Measurements from ENCODE around the gene SENP8.

SENP8 gene

DNA sequence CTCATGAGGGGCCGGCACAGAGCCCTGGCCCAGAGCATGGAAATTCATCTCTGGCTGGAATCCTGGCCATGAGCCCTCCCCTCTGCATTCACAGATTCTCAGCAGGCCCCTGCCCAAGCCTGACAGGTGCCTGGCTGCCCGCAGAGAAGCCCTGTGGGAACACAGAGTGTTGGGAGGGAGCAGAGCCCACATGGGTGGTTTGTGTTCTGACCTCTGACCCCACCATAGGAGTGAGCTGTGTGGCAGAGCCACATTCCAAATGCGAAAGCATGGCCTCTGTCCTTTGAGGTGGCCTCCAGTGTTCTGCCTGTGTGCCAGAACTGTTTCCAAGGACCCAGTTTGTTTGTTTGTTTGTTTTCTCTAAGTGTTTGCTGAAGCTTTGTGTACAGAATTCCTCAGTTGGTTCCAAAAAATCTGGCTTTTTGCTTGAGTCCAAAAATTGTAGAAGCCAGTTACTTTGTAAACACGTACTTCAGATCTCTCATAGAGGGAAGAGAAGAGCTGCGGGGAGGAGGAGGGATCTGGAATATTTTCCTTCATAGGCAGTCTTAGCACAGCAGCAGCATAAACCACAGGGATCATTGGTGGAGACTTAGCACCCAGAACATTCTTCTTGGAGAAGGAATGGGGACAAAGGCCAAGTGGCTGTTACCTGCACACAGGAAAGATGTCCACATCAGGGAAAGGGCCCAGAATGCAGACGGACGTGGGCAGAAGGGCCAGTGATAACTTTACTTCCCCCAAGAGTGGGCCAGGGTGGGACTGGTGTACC lies 43.3 kb downstream of the SENP8 start:
- Histone ChIP-seq H2BK15ac (ENCODE audit: low read depth, poor library complexity, severe bottlenecking) (no peak overlapping the region), H2AFZ (ENCODE audit: low read depth, low read length) (no peak overlapping the region), H3K23ac (ENCODE audit: low read length in 2 of 2) (no peak overlapping the region), H4K8ac (ENCODE audit: low read length) (no peak overlapping the region), H2BK5ac (ENCODE audit: low read depth, low read length, poor library complexity, severe bottlenecking) (no peak overlapping the region), H2BK120ac (ENCODE audit: low read depth, low read length) (no peak overlapping the region), H3K18ac (ENCODE audit: low read depth in 1 of 2, low read length in 2 of 2) (no peak overlapping the region), H3K9me3 (ENCODE audit: control insufficient read depth, low read length) (no peaks in the 10 kb centered on the region), H4K91ac (ENCODE audit: low read length) (no peak overlapping the region), H3K4me1 (ENCODE audit: control insufficient read depth, insufficient read depth, low read depth, low read length) (no peaks in the 10 kb centered on the region), H3K79me1 (replicated peaks; ENCODE audit: low read length, poor library complexity, severe bottlenecking) (no peaks in the 10 kb centered on the region), H3K4ac (ENCODE audit: low read depth in 1 of 2, low read length in 2 of 2) (no peak overlapping the region), H3K14ac (ENCODE audit: low read length in 2 of 2) (no peak overlapping the region), H3K4me3 (ENCODE audit: insufficient read depth in 1 of 2, low read depth in 1 of 2, low read length in 2 of 2) (no peak overlapping the region), H3K27ac (ENCODE audit: low read length, poor library complexity, severe bottlenecking) (no peak overlapping the region), H3K36me3 (ENCODE audit: control insufficient read depth in 1 of 2, insufficient read depth in 2 of 2, low read depth in 1 of 2, low read length in 2 of 2) (no peaks in the 10 kb centered on the region), H2BK12ac (ENCODE audit: low read length in 2 of 2) (no peak overlapping the region), H2AK5ac (ENCODE audit: low read length, severe bottlenecking) (no peak overlapping the region), H3K4me2 (ENCODE audit: low read length, poor library complexity, severe bottlenecking) (no peak overlapping the region), H3K9ac (ENCODE audit: low read length) (no peak overlapping the region), H3K27me3 (ENCODE audit: control insufficient read depth in 1 of 2, insufficient read depth in 1 of 2, low read length in 2 of 2) (peaks cover 0 to 27% of the 10 kb centered on the region in 2 experiments)
- 85% methylated on average over 7 of the region's 7 CpGs for whole genome bisulfite sequencing
- DNase-seq, result no peak

DNA sequence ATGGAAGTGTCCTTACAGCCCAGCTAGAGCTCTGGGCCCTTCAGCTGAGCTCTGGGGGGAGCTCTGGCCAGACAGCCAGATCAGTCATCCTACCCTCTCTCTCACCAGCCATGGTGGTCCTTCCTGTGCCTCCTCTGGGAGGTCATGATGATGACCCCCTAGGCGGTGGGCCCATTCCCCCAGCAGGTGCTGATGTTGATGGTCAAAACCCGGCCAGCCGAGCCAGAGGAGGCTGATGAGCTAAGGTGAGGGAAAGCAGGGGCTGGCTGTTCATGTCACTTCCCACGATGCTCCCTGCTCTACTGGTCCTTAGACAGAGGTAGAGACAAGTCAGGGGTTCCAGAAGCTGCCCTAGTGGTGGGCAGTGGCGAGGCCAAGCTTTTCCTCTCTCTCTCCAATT lies 44.4 kb downstream of the SENP8 start:
- Histone ChIP-seq H3K4me1 (ENCODE audit: control insufficient read depth, insufficient read depth, low read depth, low read length) (no peaks in the 10 kb centered on the region), H3K36me3 (ENCODE audit: control insufficient read depth in 1 of 2, insufficient read depth in 2 of 2, low read depth in 1 of 2, low read length in 2 of 2) (no peaks in the 10 kb centered on the region), H2AK5ac (ENCODE audit: low read length, severe bottlenecking) (no peak overlapping the region), H2BK120ac (ENCODE audit: low read depth, low read length) (no peak overlapping the region), H3K18ac (ENCODE audit: low read depth in 1 of 2, low read length in 2 of 2) (no peak overlapping the region), H3K27me3 (ENCODE audit: control insufficient read depth in 1 of 2, insufficient read depth in 1 of 2, low read length in 2 of 2) (peaks cover 0 to 37% of the 10 kb centered on the region in 2 experiments), H2AFZ (ENCODE audit: low read depth, low read length) (no peak overlapping the region), H3K27ac (ENCODE audit: low read length, poor library complexity, severe bottlenecking) (no peak overlapping the region), H3K9me3 (ENCODE audit: control insufficient read depth, low read length) (no peaks in the 10 kb centered on the region), H4K91ac (ENCODE audit: low read length) (no peak overlapping the region), H3K4me3 (ENCODE audit: insufficient read depth in 1 of 2, low read depth in 1 of 2, low read length in 2 of 2) (no peak overlapping the region), H4K8ac (ENCODE audit: low read length) (no peak overlapping the region), H3K79me1 (replicated peaks; ENCODE audit: low read length, poor library complexity, severe bottlenecking) (no peaks in the 10 kb centered on the region), H3K14ac (ENCODE audit: low read length in 2 of 2) (no peak overlapping the region), H2BK15ac (ENCODE audit: low read depth, poor library complexity, severe bottlenecking) (no peak overlapping the region), H2BK5ac (ENCODE audit: low read depth, low read length, poor library complexity, severe bottlenecking) (no peak overlapping the region), H3K9ac (ENCODE audit: low read length) (no peak overlapping the region), H3K4me2 (ENCODE audit: low read length, poor library complexity, severe bottlenecking) (no peak overlapping the region), H2BK12ac (ENCODE audit: low read length in 2 of 2) (no peak overlapping the region), H3K23ac (ENCODE audit: low read length in 2 of 2) (no peak overlapping the region), H3K4ac (ENCODE audit: low read depth in 1 of 2, low read length in 2 of 2) (no peak overlapping the region)
- DNase-seq, result no peak
- 82% methylated on average over 4 of the region's 5 CpGs for WGBS

- Histone ChIP-seq H3K18ac (ENCODE audit: low read depth in 1 of 2, low read length in 2 of 2) (no peak overlapping the region), H2BK15ac (ENCODE audit: low read depth, poor library complexity, severe bottlenecking) (no peak overlapping the region), H2BK5ac (ENCODE audit: low read depth, low read length, poor library complexity, severe bottlenecking) (no peak overlapping the region), H3K9ac (ENCODE audit: low read length) (no peak overlapping the region), H3K14ac (ENCODE audit: low read length in 2 of 2) (no peak overlapping the region), H2AK5ac (ENCODE audit: low read length, severe bottlenecking) (no peak overlapping the region), H3K4me2 (ENCODE audit: low read length, poor library complexity, severe bottlenecking) (no peak overlapping the region), H3K4ac (ENCODE audit: low read depth in 1 of 2, low read length in 2 of 2) (no peak overlapping the region), H2BK12ac (ENCODE audit: low read length in 2 of 2) (no peak overlapping the region), H2BK120ac (ENCODE audit: low read depth, low read length) (no peak overlapping the region), H3K27me3 (ENCODE audit: control insufficient read depth in 1 of 2, insufficient read depth in 1 of 2, low read length in 2 of 2) (peaks cover 0 to 48% of the 10 kb centered on the region in 2 experiments), H4K91ac (ENCODE audit: low read length) (no peak overlapping the region), H3K4me1 (ENCODE audit: control insufficient read depth, insufficient read depth, low read depth, low read length) (peaks cover 9% of the 10 kb centered on the region), H3K36me3 (ENCODE audit: control insufficient read depth in 1 of 2, insufficient read depth in 2 of 2, low read depth in 1 of 2, low read length in 2 of 2) (no peaks in the 10 kb centered on the region), H3K9me3 (ENCODE audit: control insufficient read depth, low read length) (no peaks in the 10 kb centered on the region), H3K27ac (ENCODE audit: low read length, poor library complexity, severe bottlenecking) (no peak overlapping the region), H3K23ac (ENCODE audit: low read length in 2 of 2) (no peak overlapping the region), H3K4me3 (ENCODE audit: insufficient read depth in 1 of 2, low read depth in 1 of 2, low read length in 2 of 2) (no peak overlapping the region), H4K8ac (ENCODE audit: low read length) (no peak overlapping the region), H3K79me1 (replicated peaks; ENCODE audit: low read length, poor library complexity, severe bottlenecking) (no peaks in the 10 kb centered on the region), H2AFZ (ENCODE audit: low read depth, low read length) (no peak overlapping the region)
- DNase-seq, result no peak
- 84% methylated on average over 4 of the region's 4 CpGs for WGBS
Measured at GRCh38 chr15:72163719-72164118, 45.5 kb downstream of the SENP8 start.

GRCh38 chr15:72166716-72167417 lies 48.7 kb downstream of the SENP8 start:
- H3K18ac ChIP-seq (ENCODE audit: low read depth in 1 of 2, low read length in 2 of 2), result no peak overlapping the region
- H3K79me1 ChIP-seq (replicated peaks; ENCODE audit: low read length, poor library complexity, severe bottlenecking), result no peaks in the 10 kb centered on the region
- no peak overlapping the region for H2BK12ac ChIP-seq (ENCODE audit: low read length in 2 of 2)
- H2BK120ac ChIP-seq (ENCODE audit: low read depth, low read length), result no peak overlapping the region
- H3K4ac ChIP-seq (ENCODE audit: low read depth in 1 of 2, low read length in 2 of 2), result no peak overlapping the region
- H3K23ac ChIP-seq (ENCODE audit: low read length in 2 of 2), result no peak overlapping the region
- peaks cover 0 to 61% of the 10 kb centered on the region in 2 experiments for H3K27me3 ChIP-seq (ENCODE audit: control insufficient read depth in 1 of 2, insufficient read depth in 1 of 2, low read length in 2 of 2)
- H2AFZ ChIP-seq (ENCODE audit: low read depth, low read length), result no peak overlapping the region
- H3K4me1 ChIP-seq (ENCODE audit: control insufficient read depth, insufficient read depth, low read depth, low read length), result peaks cover 13% of the 10 kb centered on the region
- no peak overlapping the region for H3K4me2 ChIP-seq (ENCODE audit: low read length, poor library complexity, severe bottlenecking)
- H3K9ac ChIP-seq (ENCODE audit: low read length), result no peak overlapping the region
- no peak overlapping the region for H3K27ac ChIP-seq (ENCODE audit: low read length, poor library complexity, severe bottlenecking)
- no peaks in the 10 kb centered on the region for H3K36me3 ChIP-seq (ENCODE audit: control insufficient read depth in 1 of 2, insufficient read depth in 2 of 2, low read depth in 1 of 2, low read length in 2 of 2)
- no peak for DNase-seq
- no peak overlapping the region for H2BK15ac ChIP-seq (ENCODE audit: low read depth, poor library complexity, severe bottlenecking)
- WGBS, result 84% methylated on average over 5 of the region's 5 CpGs
- H4K8ac ChIP-seq (ENCODE audit: low read length), result no peak overlapping the region
- H3K9me3 ChIP-seq (ENCODE audit: control insufficient read depth, low read length), result no peaks in the 10 kb centered on the region
- no peak overlapping the region for H2BK5ac ChIP-seq (ENCODE audit: low read depth, low read length, poor library complexity, severe bottlenecking)
- no peak overlapping the region for H3K14ac ChIP-seq (ENCODE audit: low read length in 2 of 2)
- no peak overlapping the region for H2AK5ac ChIP-seq (ENCODE audit: low read length, severe bottlenecking)
- H3K4me3 ChIP-seq (ENCODE audit: insufficient read depth in 1 of 2, low read depth in 1 of 2, low read length in 2 of 2), result no peak overlapping the region
- no peak overlapping the region for H4K91ac ChIP-seq (ENCODE audit: low read length)
